GM12878 (cell line): ENCODE measurements around the gene FHL5. TPM values are rescaled to one million over a fixed set of nuclear protein-coding genes. Genes with fewer than 3 reads are reported as not detected.

Source experiments
- ATAC-seq: fragments of 200-7000 bp; cut with Tn5 transposase; 3 replicates; pipeline ENCODE4 v1.9.1; 2020; ENCODE audit warnings: mild to moderate bottlenecking, moderate library complexity
- BruUV-seq: library from RNA; stranded (reverse); fragments of 400-500 nt; replicated peaks from 2 replicates; lab custom pipeline; 2021; lab: Mats Ljungman, UMichigan
- CTCF ChIA-PET: fragments of 300-600 bp; sonication (Branson Sonifier 250); formaldehyde crosslinking; extraction: SDS; loops from one replicate; lab custom pipeline; 2021; ENCODE audit warnings: inconsistent platforms; lab: Yijun Ruan, JAX
- POLR2A ChIA-PET: fragments of 350-600 bp; formaldehyde crosslinking; extraction: SDS; loops from one replicate; lab custom pipeline; 2021; ENCODE audit warnings: inconsistent platforms; lab: Charles Lee
- RAD21 ChIA-PET: fragments of 300-600 bp; sonication (Branson Sonifier 250); formaldehyde crosslinking; loops from one replicate; lab custom pipeline; 2023; ENCODE audit warnings: antibody characterized with exemption; ENCODE audit not compliant: unreplicated experiment; lab: Charles Lee
- SMC1A ChIA-PET: fragments of 300-600 bp; sonication (Branson Sonifier 250); formaldehyde crosslinking; loops from one replicate; lab custom pipeline; 2023; ENCODE audit not compliant: unreplicated experiment, uncharacterized antibody; lab: Charles Lee
- DNase-seq: peaks from one replicate; pipeline ENCODE4 v3.0.0-alpha.2; 2011; ENCODE audit warnings: low read depth, low spot score
- FAIRE-seq: peaks from 3 replicates; lab custom pipeline; 2011; peaks lifted over from hg19 to GRCh38; lab: Jason Lieb, UNC
- H2AFZ ChIP-seq: 2 replicates; pipeline ENCODE4 v1.6.0; 2011; ENCODE audit warnings: low read depth, low read length, control low read depth; ENCODE audit not compliant: control insufficient read depth
- H3K27ac ChIP-seq: 2 replicates; pipeline ENCODE4 v1.5.1; 2011; ENCODE audit warnings: control low read depth; ENCODE audit not compliant: control insufficient read depth, insufficient read depth
- H3K27me3 ChIP-seq, 2 experiments: replicated peaks in 1 of 2; 2 replicates each; pipeline versions ENCODE4 v1.6.0 to v1.6.1; 2011; ENCODE audit warnings: low read length in 1 of 2; ENCODE audit not compliant: control insufficient read depth in 2 of 2, insufficient read depth in 2 of 2
- H3K36me3 ChIP-seq, 2 experiments: 2 replicates each; pipeline ENCODE4 v1.5.1; 2011; ENCODE audit warnings: low read length in 1 of 2; ENCODE audit not compliant: control insufficient read depth in 2 of 2, insufficient read depth in 2 of 2
- H3K4me1 ChIP-seq: 2 replicates; pipeline ENCODE4 v1.6.1; 2011; ENCODE audit warnings: mild to moderate bottlenecking, low read length, moderate library complexity, mixed read lengths; ENCODE audit not compliant: control insufficient read depth, insufficient read depth
- H3K4me2 ChIP-seq: 2 replicates; pipeline ENCODE4 v1.6.0; 2011; ENCODE audit warnings: control low read depth; ENCODE audit not compliant: control insufficient read depth, insufficient read depth
- H3K4me3 ChIP-seq: fragments of 200-600 bp; sonication (generic); 2 replicates; pipeline ENCODE4 v1.5.1; 2016
- H3K79me2 ChIP-seq: 2 replicates; pipeline ENCODE4 v1.6.0; 2011; ENCODE audit warnings: low read length; ENCODE audit not compliant: control insufficient read depth, insufficient read depth
- H3K9ac ChIP-seq: 2 replicates; pipeline ENCODE4 v1.8.0; 2011; ENCODE audit warnings: low read length, control low read depth, mixed read lengths; ENCODE audit not compliant: control insufficient read depth, insufficient read depth
- H3K9me3 ChIP-seq: replicated peaks from 3 replicates; pipeline ENCODE4 v1.5.1; 2011; ENCODE audit warnings: mild to moderate bottlenecking, low read length; ENCODE audit not compliant: control insufficient read depth, insufficient read depth
- H4K20me1 ChIP-seq: 2 replicates; pipeline ENCODE4 v1.6.0; 2011; ENCODE audit not compliant: control insufficient read depth, insufficient read depth
- CREM ChIP-seq: IDR thresholded peaks from 2 replicates; pipeline ENCODE4 v1.6.1; 2014; ENCODE audit warnings: antibody characterized with exemption, low read depth
- ELK1 ChIP-seq: IDR thresholded peaks from 2 replicates; pipeline ENCODE4 v1.6.1; 2012; ENCODE audit warnings: low read depth, low read length, improper control_type of control experiment
- ETV6 ChIP-seq, 2 experiments: fragments of 450-650 bp in 1 of 2; IDR thresholded peaks in 1 of 2; conservative IDR thresholded peaks in 1 of 2; 2 replicates each; pipeline ENCODE4 v1.6.1; 2014; ENCODE audit warnings: antibody characterized with exemption in 1 of 2, borderline replicate concordance in 1 of 2, low read depth in 1 of 2, mild to moderate bottlenecking in 1 of 2, moderate library complexity in 1 of 2
- PAX8 ChIP-seq: fragments of 450-650 bp; IDR thresholded peaks from 2 replicates; pipeline ENCODE4 v1.6.1; 2017; ENCODE audit warnings: mild to moderate bottlenecking, moderate library complexity
- RBBP5 ChIP-seq: fragments of 200-600 bp; sonication (generic); conservative IDR thresholded peaks from 2 replicates; pipeline ENCODE4 v1.6.1; 2016
- RFX5 ChIP-seq: IDR thresholded peaks from 2 replicates; pipeline ENCODE4 v1.6.1; 2011; ENCODE audit warnings: low read depth, low read length, improper control_type of control experiment
- SP1 ChIP-seq: IDR thresholded peaks from one replicate; pipeline ENCODE4 v1.6.1; 2011; ENCODE audit warnings: low read depth, low read length
- TCF7 ChIP-seq: IDR thresholded peaks from 2 replicates; pipeline ENCODE4 v1.6.1; 2014; ENCODE audit warnings: antibody characterized with exemption, borderline replicate concordance
- ZBED1 ChIP-seq: IDR thresholded peaks from 2 replicates; pipeline ENCODE4 v1.6.1; 2016; ENCODE audit warnings: borderline replicate concordance
- ZNF687 ChIP-seq: fragments of 450-650 bp; IDR thresholded peaks from 2 replicates; pipeline ENCODE4 v1.6.1; 2017; ENCODE audit warnings: mild to moderate bottlenecking, moderate library complexity
- WGBS: methylation state at CpG from one replicate; pipeline ENCODE4 v1.1.6; 2016; ENCODE audit warnings: low lambda C conversion rate; ENCODE audit not compliant: insufficient replicate concordance, insufficient coverage; ENCODE audit errors: missing lambda C conversion rate; 5-methylcytosine and 5-hydroxymethylcytosine counted together
- in situ Hi-C: fragments of 300-500 bp; cut with MboI; formaldehyde crosslinking; loops from 9 replicates; pipeline ENCODE4 v1.14.3; 2018; ENCODE audit warnings: mixed read lengths
- intact Hi-C: fragments of 100-400 bp; cut with micrococcal nuclease; formaldehyde crosslinking; loops from one replicate; pipeline ENCODE4 v1.14.2; 2022; ENCODE audit not compliant: unreplicated experiment
- polyA plus RNA-seq, 11 experiments: library from polyadenylated mRNA; depleted of rRNA in 4 of 11; unstranded in 6 of 11; stranded (reverse) in 5 of 11; fragments of >200 nt; fragmentation: Nextera tagmentation in 4 of 11; fragmentation: Illumina TruSeq in 1 of 11; extraction: Ambion mirVana in 4 of 11; extraction: Trizol in 1 of 11; gene quantifications; 1 replicate in 1 of 11; 2 replicates in 10 of 11; pipeline versions ENCODE4 v1.2.1 to v1.2.3, GENCODE V29; 2011 to 2016; ENCODE audit warnings: inconsistent platforms in 2 of 11, missing spikeins in 2 of 11, low read depth in 1 of 11
- total RNA-seq, 4 experiments: library from RNA; depleted of rRNA in 3 of 4; stranded (reverse); fragments of >200 nt in 3 of 4; fragmentation: Illumina TruSeq in 1 of 4; extraction: Trizol in 1 of 4; gene quantifications; 2 replicates each; pipeline versions ENCODE4 v1.2.1 to v1.2.3, GENCODE V29; 2013 to 2021
- TF ChIP-seq, protein P1 (sequence below): fragments of 450-650 bp; IDR thresholded peaks from 2 replicates; pipeline ENCODE4 v1.6.1; 2017; ENCODE audit warnings: antibody characterized with exemption, mild to moderate bottlenecking, moderate library complexity
- TF ChIP-seq, protein P2 (sequence below), 3 experiments: IDR thresholded peaks in 2 of 3; conservative IDR thresholded peaks in 1 of 3; 2 replicates each; pipeline ENCODE4 v1.5.1; 2011; ENCODE audit warnings: low read depth in 3 of 3, low read length in 3 of 3, mild to moderate bottlenecking in 3 of 3, control low read depth in 2 of 3, moderate library complexity in 2 of 3, inconsistent platforms in 1 of 3, mixed read lengths in 1 of 3; ENCODE audit not compliant: control insufficient read depth in 2 of 3, insufficient read depth in 1 of 3; ENCODE audit errors: extremely low read depth in 1 of 3

The FHL5 gene
- total and polyA plus RNA-seq, 10 of the 15 experiments (the other 5 are each of a cell fraction or from before 2014, with no cell fraction given) = 0.16 TPM; not detected in 9

DNA sequence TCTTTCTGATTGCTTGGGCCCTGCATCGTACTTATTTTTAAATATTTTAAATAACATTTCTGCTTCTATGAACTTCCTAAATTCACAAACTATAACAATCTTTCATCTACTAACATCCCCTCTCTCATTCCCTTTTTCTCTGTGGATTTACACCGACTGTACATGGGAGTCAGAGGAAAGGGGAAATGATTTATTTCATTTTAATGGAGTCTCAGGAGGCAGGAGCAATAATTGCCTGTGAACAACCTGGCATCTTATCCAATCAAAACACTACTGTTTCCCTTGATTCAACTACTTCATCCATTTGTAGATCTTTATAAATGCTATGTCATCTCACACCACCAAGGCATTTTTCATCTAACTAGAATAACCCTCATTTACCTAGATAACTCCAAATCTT lies 89.6 kb downstream of the FHL5 start:
- H4K20me1 ChIP-seq = no peaks in the 10 kb centered on the region
- H3K9me3 ChIP-seq = no peaks in the 10 kb centered on the region
- no peak for TF ChIP-seq ETV6 (conservative IDR thresholded peaks at IDR 0.05 in 1 of 2, IDR thresholded peaks at IDR 0.05 in 1 of 2; ENCODE audit: borderline replicate concordance in 1 of 2, low read depth in 1 of 2)
- TF ChIP-seq TCF7 = no peak
- TF ChIP-seq RBBP5 = no peak
- TF ChIP-seq ZBED1 = no peak
- TF ChIP-seq, protein P1, sequence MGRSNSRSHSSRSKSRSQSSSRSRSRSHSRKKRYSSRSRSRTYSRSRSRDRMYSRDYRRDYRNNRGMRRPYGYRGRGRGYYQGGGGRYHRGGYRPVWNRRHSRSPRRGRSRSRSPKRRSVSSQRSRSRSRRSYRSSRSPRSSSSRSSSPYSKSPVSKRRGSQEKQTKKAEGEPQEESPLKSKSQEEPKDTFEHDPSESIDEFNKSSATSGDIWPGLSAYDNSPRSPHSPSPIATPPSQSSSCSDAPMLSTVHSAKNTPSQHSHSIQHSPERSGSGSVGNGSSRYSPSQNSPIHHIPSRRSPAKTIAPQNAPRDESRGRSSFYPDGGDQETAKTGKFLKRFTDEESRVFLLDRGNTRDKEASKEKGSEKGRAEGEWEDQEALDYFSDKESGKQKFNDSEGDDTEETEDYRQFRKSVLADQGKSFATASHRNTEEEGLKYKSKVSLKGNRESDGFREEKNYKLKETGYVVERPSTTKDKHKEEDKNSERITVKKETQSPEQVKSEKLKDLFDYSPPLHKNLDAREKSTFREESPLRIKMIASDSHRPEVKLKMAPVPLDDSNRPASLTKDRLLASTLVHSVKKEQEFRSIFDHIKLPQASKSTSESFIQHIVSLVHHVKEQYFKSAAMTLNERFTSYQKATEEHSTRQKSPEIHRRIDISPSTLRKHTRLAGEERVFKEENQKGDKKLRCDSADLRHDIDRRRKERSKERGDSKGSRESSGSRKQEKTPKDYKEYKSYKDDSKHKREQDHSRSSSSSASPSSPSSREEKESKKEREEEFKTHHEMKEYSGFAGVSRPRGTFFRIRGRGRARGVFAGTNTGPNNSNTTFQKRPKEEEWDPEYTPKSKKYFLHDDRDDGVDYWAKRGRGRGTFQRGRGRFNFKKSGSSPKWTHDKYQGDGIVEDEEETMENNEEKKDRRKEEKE = no peak
- no peak for TF ChIP-seq PAX8
- TF ChIP-seq ZNF687 = no peak
- no peak for TF ChIP-seq SP1
- no peak for TF ChIP-seq CREM
- TF ChIP-seq, protein P2, sequence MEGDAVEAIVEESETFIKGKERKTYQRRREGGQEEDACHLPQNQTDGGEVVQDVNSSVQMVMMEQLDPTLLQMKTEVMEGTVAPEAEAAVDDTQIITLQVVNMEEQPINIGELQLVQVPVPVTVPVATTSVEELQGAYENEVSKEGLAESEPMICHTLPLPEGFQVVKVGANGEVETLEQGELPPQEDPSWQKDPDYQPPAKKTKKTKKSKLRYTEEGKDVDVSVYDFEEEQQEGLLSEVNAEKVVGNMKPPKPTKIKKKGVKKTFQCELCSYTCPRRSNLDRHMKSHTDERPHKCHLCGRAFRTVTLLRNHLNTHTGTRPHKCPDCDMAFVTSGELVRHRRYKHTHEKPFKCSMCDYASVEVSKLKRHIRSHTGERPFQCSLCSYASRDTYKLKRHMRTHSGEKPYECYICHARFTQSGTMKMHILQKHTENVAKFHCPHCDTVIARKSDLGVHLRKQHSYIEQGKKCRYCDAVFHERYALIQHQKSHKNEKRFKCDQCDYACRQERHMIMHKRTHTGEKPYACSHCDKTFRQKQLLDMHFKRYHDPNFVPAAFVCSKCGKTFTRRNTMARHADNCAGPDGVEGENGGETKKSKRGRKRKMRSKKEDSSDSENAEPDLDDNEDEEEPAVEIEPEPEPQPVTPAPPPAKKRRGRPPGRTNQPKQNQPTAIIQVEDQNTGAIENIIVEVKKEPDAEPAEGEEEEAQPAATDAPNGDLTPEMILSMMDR (IDR thresholded peaks at IDR 0.05 in 2 of 3, conservative IDR thresholded peaks at IDR 0.05 in 1 of 3; ENCODE audit: control insufficient read depth in 2 of 3, extremely low read depth in 1 of 3, insufficient read depth in 1 of 3, low read depth in 3 of 3, low read length in 3 of 3) = no peak
- TF ChIP-seq ELK1 = no peak
- no peak for TF ChIP-seq RFX5
- in situ Hi-C loops (no loop called here), intact Hi-C loops (no loop called here)
- no peak overlapping the region for H3K4me3 ChIP-seq
- ATAC-seq = no peak
- no peak overlapping the region for H3K4me2 ChIP-seq
- CTCF ChIA-PET = interaction anchor here (0.6 to 2.9 kb wide), 4 partner anchors 9 to 322 kb away, joined by 3 to 16 read pairs (median 5); no protein-coding TSS in a partner anchor
- WGBS = 44% methylated on average over 2 of the region's 2 CpGs
- peaks cover 7% of the 10 kb centered on the region for H3K4me1 ChIP-seq
- no peaks in the 10 kb centered on the region for H3K27me3 ChIP-seq
- FAIRE-seq = no peak
- no TSS peak for BruUV-seq
- no peak overlapping the region for H3K27ac ChIP-seq
- no peak for DNase-seq
- no peak overlapping the region for H3K9ac ChIP-seq
- H3K36me3 ChIP-seq = no peaks in the 10 kb centered on the region
- RAD21 ChIA-PET = interaction anchor here (0.6 to 1.9 kb wide), 3 partner anchors 25 to 241 kb away, joined by 3 to 7 read pairs (median 3); no protein-coding TSS in a partner anchor
- POLR2A ChIA-PET = interaction anchor here (0.8 kb wide), 1 partner anchor 181 kb away, joined by 3 read pairs; no protein-coding TSS in a partner anchor
- no peak overlapping the region for H2AFZ ChIP-seq
- SMC1A ChIA-PET = interaction anchor here (1.4 to 2.3 kb wide), 2 partner anchors 9 to 29 kb away, joined by 4 to 8 read pairs; no protein-coding TSS in a partner anchor
- no peaks in the 10 kb centered on the region for H3K79me2 ChIP-seq
